ENCODE data around the gene KCTD17.
"Not testable (repeated sequence)": the region's sequence is repeated elsewhere in the genome, so short reads cannot be mapped to it uniquely, and the experiment has no call there.

The KCTD17 gene

GRCh38 chr22:37061611-37062375, 10.3 kb downstream of the KCTD17 start:
- no peak for DNase-seq

GRCh38 chr22:37062376-37062675, 10.8 kb downstream of the KCTD17 start:
- no peak for DNase-seq

- DNase-seq = no peak
Observed at GRCh38 chr22:37062702-37063381, 11.3 kb downstream of the KCTD17 start.

- peak; percentile 69 for DNase-seq
Observed at GRCh38 chr22:37063431-37064420, 12.2 kb downstream of the KCTD17 start.

GRCh38 chr22:37064553-37064952, 13.0 kb downstream of the KCTD17 start:
- DNase-seq = no peak

- DNase-seq = no peak
Observed at GRCh38 chr22:37065180-37065579, 13.6 kb downstream of the KCTD17 start.

- no peak for DNase-seq
Observed at GRCh38 chr22:37065961-37066360, 14.4 kb downstream of the KCTD17 start.

- no peak for DNase-seq
Observed at GRCh38 chr22:37067428-37067827, 15.9 kb downstream of the KCTD17 start.

GRCh38 chr22:37068859-37069258, 17.3 kb downstream of the KCTD17 start:
- no peak for DNase-seq

GRCh38 chr22:37069319-37069718, 17.8 kb downstream of the KCTD17 start:
- no peak for DNase-seq

GRCh38 chr22:37069719-37070118, 18.2 kb downstream of the KCTD17 start:
- no peak for DNase-seq

- no peak for DNase-seq
Observed at GRCh38 chr22:37070334-37070733, 18.8 kb downstream of the KCTD17 start.

GRCh38 chr22:37070744-37071143, 19.2 kb downstream of the KCTD17 start:
- no peak for DNase-seq

GRCh38 chr22:37071850-37072592, 20.5 kb downstream of the KCTD17 start:
- not testable (repeated sequence) for DNase-seq

- DNase-seq = no peak
Observed at GRCh38 chr22:37072673-37073072, 21.1 kb downstream of the KCTD17 start.

GRCh38 chr22:37074537-37074936, 23.0 kb downstream of the KCTD17 start:
- no peak for DNase-seq

- no peak for DNase-seq
Observed at GRCh38 chr22:37075046-37075445, 23.5 kb downstream of the KCTD17 start.

GRCh38 chr22:37075822-37076433, 24.4 kb downstream of the KCTD17 start:
- no peak for DNase-seq

- peak; percentile 30 for DNase-seq
Observed at GRCh38 chr22:37077802-37078448, 26.4 kb downstream of the KCTD17 start.

GRCh38 chr22:37079158-37079557, 27.6 kb downstream of the KCTD17 start:
- no peak for DNase-seq

GRCh38 chr22:37079668-37080171, 28.2 kb downstream of the KCTD17 start:
- DNase-seq = no peak

Measured in DMS153 (cell line).